Smooth muscle cell of trachea (primary cell): Measurements from ENCODE around the gene IFNA16. TPM values are rescaled to one million over a fixed set of nuclear protein-coding genes. Genes with fewer than 3 reads are reported as not detected.

Experiments used
- total RNA-seq: library from RNA; depleted of rRNA; stranded (reverse); fragments of >200 nt; gene quantifications from 2 replicates; pipeline ENCODE4 v1.2.1, GENCODE V29; 2014

Gene IFNA16
- total RNA-seq = not detected in 2 replicates

DNA sequence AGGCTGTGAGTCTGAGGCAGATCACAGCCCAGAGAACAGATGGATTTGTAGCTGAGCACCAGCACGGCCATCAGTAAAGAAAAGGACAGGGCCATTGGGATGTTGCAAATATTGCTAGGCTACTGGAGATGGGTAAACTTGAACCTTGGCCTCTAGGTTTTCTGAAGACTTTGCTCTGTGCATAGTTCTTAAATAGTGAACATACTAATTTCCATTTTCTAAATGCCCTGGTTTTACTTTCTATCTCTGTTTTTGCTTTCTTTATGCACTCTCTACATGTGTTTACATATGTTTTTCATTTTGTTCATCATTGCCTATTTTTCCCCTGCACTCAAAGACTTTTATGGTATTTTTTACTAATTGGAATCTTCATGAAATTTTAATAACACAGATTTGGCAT, at the start of gene IFNA16:
Gene IFNA16 (minus strand): TSS at position 101 of the 400 bp plus-strand sequence. CDS start 6 bp downstream, at position 95.

DNA sequence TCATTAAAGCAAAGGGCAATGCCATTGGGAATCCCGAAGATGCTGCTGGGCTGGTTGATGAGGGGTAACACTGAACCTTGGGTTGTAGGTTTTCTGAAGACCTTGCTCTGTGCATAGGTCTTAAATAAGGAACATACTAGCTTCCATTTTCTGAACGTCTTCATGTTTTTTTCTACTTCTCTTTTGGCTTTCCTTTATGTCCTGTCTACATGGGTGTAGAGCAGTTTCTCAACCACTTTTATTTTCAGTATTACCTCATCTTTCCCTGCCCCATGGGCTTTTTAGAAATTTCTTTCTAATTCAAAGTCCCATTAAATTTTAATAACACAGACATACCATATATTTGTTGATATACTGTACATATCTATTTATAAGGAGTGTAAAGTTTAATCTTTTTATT, 22.8 kb upstream of the IFNA16 start, which contains the start of gene IFNA14:
Gene IFNA14 (minus strand): TSS at position 95 of the 400 bp plus-strand sequence. CDS start 70 bp downstream, at position 25.

DNA sequence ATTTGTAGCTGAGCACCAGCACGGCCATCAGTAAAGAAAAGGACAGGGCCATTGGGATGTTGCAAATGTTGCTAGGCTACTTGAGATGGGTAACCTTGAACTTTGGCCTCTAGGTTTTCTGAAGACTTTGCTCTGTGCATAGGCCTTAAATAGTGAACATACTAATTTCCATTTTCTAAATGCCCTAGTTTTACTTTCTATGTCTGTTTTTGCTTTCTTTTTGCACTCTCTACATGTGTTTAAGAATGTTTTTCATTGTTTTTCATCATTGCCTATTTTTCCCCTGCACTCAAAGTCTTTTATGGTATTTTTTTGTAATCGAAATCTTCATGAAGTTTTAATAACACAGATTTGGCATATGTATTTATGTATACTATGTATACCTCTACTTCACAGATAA, 11.0 kb upstream of the IFNA16 start, which contains the start of gene IFNA17:
Gene IFNA17 (minus strand): TSS at position 101 of the 400 bp plus-strand sequence. CDS start 49 bp downstream, at position 52.

DNA sequence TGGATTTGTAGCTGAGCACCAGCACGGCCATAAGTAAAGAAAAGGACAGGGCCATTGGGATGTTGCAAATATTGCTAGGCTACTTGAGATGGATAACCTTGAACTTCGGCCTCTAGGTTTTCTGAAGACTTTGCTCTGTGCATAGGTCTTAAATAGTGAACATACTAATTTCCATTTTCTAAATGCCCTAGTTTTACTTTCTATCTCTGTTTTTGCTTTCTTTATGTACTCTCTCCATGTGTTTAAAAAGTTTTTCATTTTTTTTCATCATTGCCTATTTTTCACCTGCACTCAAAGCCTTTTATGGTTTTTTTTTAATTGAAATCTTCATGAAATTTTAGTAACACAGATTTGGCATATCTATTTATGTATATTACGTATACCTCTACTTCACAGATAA, 10.1 kb downstream of the IFNA16 start, which contains the start of gene IFNA10:
Gene IFNA10 (minus strand): TSS at position 101 of the 400 bp plus-strand sequence. CDS start 46 bp downstream, at position 55.

DNA sequence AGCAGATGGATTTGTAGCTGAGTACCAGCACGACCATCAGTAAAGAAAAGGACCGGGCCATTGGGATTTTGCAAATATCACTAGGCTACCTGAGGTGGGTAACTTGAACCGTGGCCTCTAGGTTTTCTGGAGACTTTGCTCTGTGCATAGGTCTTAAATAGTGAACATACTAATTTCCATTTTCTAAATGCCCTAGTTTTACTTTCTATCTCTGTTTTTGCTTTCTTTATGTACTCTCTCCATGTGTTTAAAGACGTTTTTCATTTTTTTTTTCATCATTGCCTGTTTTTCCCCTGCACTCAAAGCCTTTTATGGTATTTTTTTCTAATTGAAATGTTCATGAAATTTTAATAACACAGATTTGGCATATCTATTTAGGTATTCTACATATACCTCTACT, 15.0 kb downstream of the IFNA16 start, which contains the start of gene IFNA7:
Gene IFNA7 (minus strand): TSS at position 101 of the 400 bp plus-strand sequence. CDS start 40 bp downstream, at position 61.

DNA sequence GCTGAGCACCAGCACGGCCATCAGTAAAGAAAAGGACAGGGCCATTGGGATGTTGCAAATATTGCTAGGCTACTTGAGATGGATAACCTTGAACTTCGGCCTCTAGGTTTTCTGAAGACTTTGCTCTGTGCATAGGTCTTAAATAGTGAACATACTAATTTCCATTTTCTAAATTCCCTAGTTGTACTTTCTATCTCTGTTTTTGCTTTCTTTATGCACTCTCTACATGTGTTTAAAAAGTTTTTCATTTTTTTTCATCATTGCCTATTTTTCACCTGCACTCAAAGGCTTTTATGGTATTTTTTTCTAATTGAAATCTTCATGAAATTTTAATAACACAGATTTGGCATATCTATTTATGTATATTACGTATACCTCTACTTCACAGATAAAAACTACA, 29.6 kb downstream of the IFNA16 start, which contains the start of gene IFNA4:
Gene IFNA4 (minus strand): TSS at position 101 of the 400 bp plus-strand sequence. CDS start 56 bp downstream, at position 45.

DNA sequence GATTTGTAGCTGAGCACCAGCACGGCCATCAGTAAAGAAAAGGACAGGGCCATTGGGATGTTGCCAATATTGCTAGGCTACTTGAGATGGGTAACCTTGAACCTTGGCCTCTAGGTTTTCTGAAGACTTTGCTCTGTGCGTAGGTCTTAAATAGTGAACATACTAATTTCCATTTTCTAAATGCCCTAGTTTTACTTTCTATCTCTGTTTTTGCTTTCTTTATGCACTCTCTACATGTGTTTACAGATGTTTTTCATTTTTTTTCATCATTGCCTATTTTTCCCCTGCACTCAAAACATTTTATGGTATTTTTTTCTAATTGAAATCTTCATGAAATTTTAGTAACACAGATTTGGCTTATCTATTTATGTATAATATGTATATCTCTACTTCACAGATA, 50.6 kb downstream of the IFNA16 start, which contains the start of gene IFNA21:
Gene IFNA21 (minus strand): TSS at position 101 of the 400 bp plus-strand sequence. CDS start 48 bp downstream, at position 53.

Other genes with a start within 250 kb of the IFNA16 start
- gene HACD4, start 185.7 kb downstream of the IFNA16 start, total RNA-seq = 13.4 and 16.3 TPM in 2 replicates
- gene IFNB1, start 139.4 kb downstream of the IFNA16 start, total RNA-seq = not detected in 2 replicates
- not detected in 2 replicates for gene IFNW1, start 75.5 kb downstream of the IFNA16 start, total RNA-seq
- not detected in 2 replicates for gene IFNA21, start 50.7 kb downstream of the IFNA16 start, total RNA-seq
- gene IFNA4, start 29.7 kb downstream of the IFNA16 start, total RNA-seq = not detected in 2 replicates
- not detected in 2 replicates for gene IFNA7, start 15.1 kb downstream of the IFNA16 start, total RNA-seq
- gene IFNA10, start 10.2 kb downstream of the IFNA16 start, total RNA-seq = not detected in 2 replicates
- gene IFNA17, start 10.9 kb upstream of the IFNA16 start, total RNA-seq = not detected in 2 replicates
- gene IFNA14, start 22.7 kb upstream of the IFNA16 start, total RNA-seq = not detected in 2 replicates
- not detected in 2 replicates for gene IFNA5, start 88.0 kb upstream of the IFNA16 start, total RNA-seq
- gene KLHL9, start 118.1 kb upstream of the IFNA16 start, total RNA-seq = 48.1 and 52.5 TPM in 2 replicates
- gene IFNA6, start 133.6 kb upstream of the IFNA16 start, total RNA-seq = not detected in 2 replicates
- not detected in 2 replicates for gene IFNA13, start 150.7 kb upstream of the IFNA16 start, total RNA-seq
- gene IFNA2, start 168.1 kb upstream of the IFNA16 start, total RNA-seq = not detected in 2 replicates
- not detected in 2 replicates for gene IFNA8, start 191.8 kb upstream of the IFNA16 start, total RNA-seq
- gene IFNA1, start 223.1 kb upstream of the IFNA16 start, total RNA-seq = not detected in 2 replicates